Hematopoietic multipotent progenitor cell treated with erythropoietin and hydrocortisone succinate and interleukin-3 and kit ligand, for 8 days (in vitro differentiated cells): ENCODE data around the gene ATXN7L1.
"Not testable (repeated sequence)": the region's sequence is repeated elsewhere in the genome, so short reads cannot be mapped to it uniquely, and the experiment has no call there.

Experiments used
- DNase-seq: peaks from one replicate; pipeline ENCODE4 v3.0.0-alpha.2; 2015

The ATXN7L1 gene

DNA sequence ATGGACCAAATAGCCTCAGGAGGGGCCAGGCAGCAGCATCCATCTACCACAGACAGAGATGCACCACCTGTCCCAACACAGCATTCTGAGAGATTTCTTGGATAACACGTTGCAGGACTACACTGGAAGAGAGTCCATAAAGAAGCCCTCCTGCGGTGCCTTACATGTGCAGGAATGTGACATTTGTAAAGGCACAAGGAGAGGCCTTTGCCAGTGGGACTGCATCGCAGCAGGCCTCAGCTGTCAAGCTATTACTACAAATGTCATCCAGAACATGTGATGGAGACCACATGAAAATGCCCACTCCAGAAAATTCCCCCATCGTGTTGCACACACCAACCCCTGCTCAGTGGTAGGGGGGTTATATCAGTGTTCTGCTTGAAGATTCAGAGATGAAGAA lies 77.4 kb downstream of the ATXN7L1 start:
- DNase-seq, result no peak

DNA sequence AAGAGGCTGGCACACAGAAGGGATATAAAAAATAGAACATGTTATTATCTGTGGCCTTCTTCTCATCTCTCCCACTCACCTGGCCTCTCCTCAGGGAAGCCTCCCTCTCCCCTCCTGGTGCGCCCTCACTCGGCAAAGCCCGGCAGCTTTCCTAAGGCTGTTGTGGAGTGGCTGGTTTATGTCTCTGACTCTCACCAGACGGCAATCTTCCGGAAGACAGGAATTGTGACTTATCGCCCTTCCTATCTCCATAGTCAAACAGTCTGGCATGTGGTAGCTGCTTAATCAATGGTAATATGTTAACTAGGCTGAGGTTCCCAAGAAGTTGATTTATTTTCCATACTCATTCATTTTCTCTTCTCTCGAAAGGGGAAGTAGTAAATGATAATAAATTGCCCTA lies 78.7 kb downstream of the ATXN7L1 start:
- DNase-seq, result no peak

GRCh38 chr7:105796365-105796764 lies 80.0 kb downstream of the ATXN7L1 start:
- no peak for DNase-seq

GRCh38 chr7:105794741-105795729 lies 81.4 kb downstream of the ATXN7L1 start:
- no peak for DNase-seq

GRCh38 chr7:105792488-105793370 lies 83.7 kb downstream of the ATXN7L1 start:
- DNase-seq, result no peak

- DNase-seq, result no peak
Observed at GRCh38 chr7:105791926-105792325, 84.5 kb downstream of the ATXN7L1 start.

DNA sequence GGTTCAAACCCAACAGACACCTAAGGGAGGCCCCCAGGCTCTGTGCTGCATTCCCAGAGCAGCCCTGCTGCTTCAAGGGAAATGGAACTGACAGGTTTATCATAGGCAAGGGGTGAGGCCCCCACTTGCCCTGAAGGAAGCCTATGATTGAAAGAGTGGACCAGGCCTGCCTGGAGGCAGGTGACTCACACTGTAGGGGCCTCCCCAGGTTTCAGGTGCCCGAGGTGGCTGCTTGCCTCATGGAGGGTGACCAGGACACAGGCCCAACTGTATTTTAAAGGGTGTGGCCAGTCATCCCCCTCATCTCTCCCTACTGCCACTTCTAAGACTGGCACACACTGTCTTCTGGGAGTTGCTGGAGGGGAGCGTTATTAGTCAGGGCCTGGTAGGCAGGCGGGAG lies 85.4 kb downstream of the ATXN7L1 start:
- no peak for DNase-seq

GRCh38 chr7:105790452-105790851 lies 85.9 kb downstream of the ATXN7L1 start:
- DNase-seq, result not testable (repeated sequence)

DNA sequence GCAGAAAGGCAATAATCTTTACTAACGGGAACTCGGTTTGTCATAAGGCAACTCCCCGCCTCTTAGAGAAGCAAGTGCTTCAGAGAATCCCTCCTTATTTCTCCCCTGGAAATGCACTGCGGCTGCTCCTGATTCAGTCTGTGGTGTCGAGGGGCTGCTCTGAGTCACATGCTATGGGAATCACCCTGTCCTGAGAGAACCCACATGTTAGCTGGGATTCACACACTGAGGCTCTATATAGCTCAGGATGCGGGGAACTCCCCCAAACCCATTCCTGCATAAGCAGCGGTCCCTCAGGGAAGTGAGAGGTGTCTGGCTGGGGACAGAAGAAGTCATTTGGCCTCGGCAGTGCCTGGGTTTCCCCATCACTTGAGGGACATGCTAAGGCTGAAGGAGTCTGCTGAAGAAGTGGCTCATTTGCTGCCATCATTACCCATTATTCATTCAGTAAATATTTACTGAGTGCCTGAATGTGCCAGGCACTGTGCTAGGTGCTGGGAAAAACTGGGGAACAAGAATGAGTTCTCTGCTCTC lies 87.5 kb downstream of the ATXN7L1 start:
- DNase-seq, result no peak

DNA sequence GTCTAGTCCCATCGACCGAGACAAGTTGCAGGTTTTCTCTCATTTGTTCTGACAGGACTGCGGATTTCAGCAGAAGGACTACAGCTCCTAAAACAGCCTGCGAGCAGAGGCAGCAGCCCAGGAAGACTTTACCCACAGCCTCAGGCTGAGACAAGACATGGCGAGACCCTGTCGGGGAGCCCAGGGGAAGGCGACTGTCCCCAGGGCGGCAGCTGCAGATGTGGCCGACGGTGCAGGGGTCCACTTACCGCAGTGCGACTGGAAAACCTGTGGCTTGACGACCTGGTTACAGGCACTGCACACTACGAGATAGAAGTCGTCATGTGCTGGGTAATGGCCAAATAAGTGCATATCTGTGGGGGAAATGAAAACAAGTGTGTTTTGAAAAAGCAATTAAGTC lies 88.0 kb downstream of the ATXN7L1 start:
- DNase-seq, result no peak

- no peak for DNase-seq
Observed at GRCh38 chr7:105787793-105788192, 88.6 kb downstream of the ATXN7L1 start.

DNA sequence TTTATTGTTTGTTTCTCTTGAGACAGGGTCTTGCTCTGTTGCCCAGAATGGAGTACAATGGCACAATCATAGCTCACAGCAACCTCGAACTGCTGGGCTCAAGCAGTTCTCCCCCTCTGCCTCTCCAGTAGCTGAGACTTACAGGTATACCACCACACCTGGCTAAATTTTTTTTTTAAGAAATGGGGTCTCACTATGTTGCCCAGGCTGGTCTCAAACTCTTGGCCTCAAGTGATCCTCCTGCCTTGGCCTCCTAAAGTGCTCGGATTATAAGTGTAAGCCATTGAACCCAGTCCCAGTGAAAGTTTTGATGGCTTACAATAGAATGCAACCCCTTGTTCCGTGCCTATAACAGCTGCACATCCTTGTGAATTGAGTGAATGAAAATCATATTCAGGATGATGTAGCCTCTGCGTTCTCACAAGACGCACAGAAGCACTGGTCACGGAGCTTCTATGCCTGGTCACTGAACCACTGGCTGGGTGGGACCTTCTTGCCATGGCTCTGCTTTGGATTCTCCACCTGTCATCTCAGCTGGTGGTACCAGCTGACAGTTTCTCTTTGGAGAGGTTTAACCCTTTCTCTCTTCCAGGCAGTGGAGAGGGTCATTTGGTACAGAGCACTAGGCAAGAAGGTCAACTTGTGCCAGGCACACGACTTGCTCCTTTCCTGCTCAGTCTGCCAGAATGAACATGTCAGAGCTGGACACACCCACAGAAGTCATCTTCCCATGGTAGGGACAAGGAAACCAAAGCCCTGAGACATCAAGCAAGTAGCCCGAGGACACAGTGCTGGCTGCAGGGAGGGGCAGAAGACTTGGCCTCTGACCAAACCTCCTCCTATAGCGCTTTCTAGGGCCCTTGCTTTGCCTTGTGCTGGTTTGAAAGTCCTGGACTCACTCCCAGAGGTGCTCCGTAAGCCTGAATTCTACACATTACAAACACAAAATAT lies 89.6 kb downstream of the ATXN7L1 start:
- peak; percentile 7 for DNase-seq

GRCh38 chr7:105782391-105783042 lies 93.9 kb downstream of the ATXN7L1 start:
- no peak for DNase-seq

- no peak for DNase-seq
Observed at GRCh38 chr7:105779856-105780780, 96.3 kb downstream of the ATXN7L1 start.

GRCh38 chr7:105778956-105779355 lies 97.4 kb downstream of the ATXN7L1 start:
- DNase-seq, result no peak

DNA sequence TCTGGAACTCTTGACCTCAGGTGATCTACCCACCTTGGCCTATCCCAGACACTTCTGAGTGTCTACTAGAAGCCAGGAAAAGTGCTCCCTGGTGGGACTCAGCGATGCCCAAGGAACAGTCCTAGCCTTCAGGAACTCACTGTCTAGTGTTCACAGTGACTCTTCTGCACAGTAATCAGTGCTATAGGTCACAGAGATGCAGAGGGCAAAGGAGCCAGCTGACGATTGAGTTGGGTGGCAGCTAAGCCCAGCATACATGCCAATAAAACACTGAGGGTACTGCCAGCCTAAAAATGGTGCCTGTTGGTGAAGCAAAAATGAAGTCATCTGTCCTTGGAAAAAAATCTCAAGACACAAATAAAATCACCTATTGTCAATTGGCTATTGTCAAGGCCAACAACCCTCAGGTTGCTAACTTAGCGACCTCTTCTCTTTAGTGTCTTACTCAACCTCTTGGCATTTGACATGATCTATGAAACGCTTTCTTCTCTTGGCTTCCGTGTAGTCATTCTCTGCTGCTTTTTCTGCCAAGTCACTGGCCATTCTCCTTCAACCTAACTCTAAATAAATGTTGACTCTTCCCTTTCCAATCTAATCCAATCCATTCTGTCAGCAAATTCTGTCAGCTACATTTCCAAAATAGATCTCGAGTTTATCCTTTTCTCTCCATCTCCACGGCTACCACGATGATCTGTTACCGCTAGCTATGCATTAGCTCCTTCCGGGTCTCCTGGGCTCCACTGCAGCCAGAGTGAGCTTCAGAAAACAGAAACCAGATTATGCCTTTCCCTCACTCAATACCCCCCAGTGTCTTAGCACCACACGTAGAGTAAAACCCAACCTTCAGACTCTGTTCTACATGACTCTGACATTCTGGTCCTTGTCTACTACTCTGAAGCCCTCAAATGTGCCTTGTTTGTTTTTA lies 99.2 kb downstream of the ATXN7L1 start:
- no peak for DNase-seq

DNA sequence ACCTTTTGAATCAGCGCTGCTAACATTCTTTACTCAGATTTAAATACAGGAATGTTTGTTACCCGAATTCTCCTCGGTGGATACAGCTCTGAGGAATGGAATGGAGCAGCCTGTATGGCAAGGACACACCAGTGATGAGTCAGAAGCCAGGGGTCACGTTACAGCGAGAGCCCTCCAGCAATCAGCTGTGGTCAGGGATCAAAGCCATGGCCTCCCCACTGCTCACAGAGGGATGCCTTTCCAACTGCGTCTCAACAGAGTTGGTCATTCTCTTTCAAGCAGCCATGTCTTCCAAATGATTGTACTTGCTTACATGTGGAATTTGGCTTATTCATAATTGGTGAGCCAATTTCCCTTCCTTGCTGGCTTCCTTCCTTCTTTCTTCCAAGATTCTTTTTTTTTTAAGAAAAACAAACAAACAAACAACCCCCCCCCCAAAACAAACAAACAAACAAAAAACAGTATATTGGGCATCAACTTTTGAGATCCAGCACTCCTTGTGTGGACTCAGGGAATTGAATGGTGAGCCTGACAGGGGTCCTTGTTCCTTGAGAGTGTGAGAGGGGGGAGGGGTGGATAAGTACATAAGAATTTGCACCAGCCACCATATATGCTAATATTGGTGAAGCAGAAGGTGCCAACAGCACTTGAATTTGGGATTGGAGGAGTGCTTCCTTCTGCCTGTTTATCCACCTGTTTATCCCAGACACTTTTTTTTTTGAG lies 100.2 kb downstream of the ATXN7L1 start:
- no peak for DNase-seq

GRCh38 chr7:105775580-105775979 lies 100.8 kb downstream of the ATXN7L1 start:
- DNase-seq, result no peak

- DNase-seq, result no peak
Observed at GRCh38 chr7:105773030-105773460, 103.4 kb downstream of the ATXN7L1 start.
